K562 (cell line): Measurements from ENCODE around the gene KCNE1. TPM values are rescaled to one million over a fixed set of nuclear protein-coding genes. Genes with fewer than 3 reads are reported as not detected.

Source experiments
- ATAC-seq: fragments of 200-7000 bp; cut with Tn5 transposase; 3 replicates; pipeline ENCODE4 v1.9.1; 2020; ENCODE audit warnings: moderate library complexity
- BruUV-seq: library from RNA; stranded (reverse); fragments of 400-500 nt; replicated peaks from 2 replicates; lab custom pipeline; 2021; lab: Mats Ljungman, UMichigan
- CTCF ChIA-PET: fragments of 300-600 bp; formaldehyde crosslinking; extraction: SDS; loops from one replicate; lab custom pipeline; 2021; ENCODE audit warnings: low intra/inter-chr PET ratio; lab: Yijun Ruan, JAX
- POLR2A ChIA-PET: fragments of 300-600, 350-650 bp; sonication (Branson Sonifier 250); formaldehyde crosslinking; extraction: SDS; loops from one replicate; lab custom pipeline; 2021; ENCODE audit warnings: antibody characterized with exemption, inconsistent platforms; lab: Yijun Ruan, JAX
- DNase-seq, 4 experiments: peaks; one replicate each; pipeline versions ENCODE4 v3.0.0 to v3.0.0-alpha.2; 2011 to 2018; ENCODE audit warnings: low spot score in 3 of 4, mixed read lengths in 3 of 4; ENCODE audit errors: extremely low read depth in 1 of 4
- FAIRE-seq: peaks from 2 replicates; lab custom pipeline; 2011; peaks lifted over from hg19 to GRCh38; lab: Jason Lieb, UNC
- H2AFZ ChIP-seq: 2 replicates; pipeline ENCODE4 v1.6.0; 2011; ENCODE audit warnings: low read depth, low read length, control low read depth, inconsistent platforms
- H3K27ac ChIP-seq: fragments of 200-600 bp; 3 replicates; pipeline ENCODE4 v1.8.0; 2011; ENCODE audit warnings: low read depth, mild to moderate bottlenecking, control low read depth, inconsistent platforms, low read length, moderate library complexity, mixed read lengths; ENCODE audit errors: extremely low read depth
- H3K27me3 ChIP-seq, 2 experiments: fragments of 300-600 bp in 1 of 2; 2 replicates in 1 of 2; 3 replicates in 1 of 2; pipeline versions ENCODE4 v1.6.0 to v1.8.0; 2011; ENCODE audit warnings: inconsistent platforms in 2 of 2, low read length in 2 of 2, mild to moderate bottlenecking in 1 of 2, mixed read lengths in 1 of 2, moderate library complexity in 1 of 2; ENCODE audit not compliant: control insufficient read depth in 2 of 2, insufficient read depth in 2 of 2
- H3K36me3 ChIP-seq: fragments of 300-600 bp; 3 replicates; pipeline ENCODE4 v1.8.0; 2011; ENCODE audit warnings: mild to moderate bottlenecking, low read length, inconsistent platforms; ENCODE audit not compliant: control insufficient read depth, insufficient read depth
- H3K4me1 ChIP-seq, 2 experiments: fragments of 200-600 bp in 1 of 2; replicated peaks in 1 of 2; 2 replicates in 1 of 2; 3 replicates in 1 of 2; pipeline versions ENCODE4 v1.5.1 to v1.8.0; 2011; ENCODE audit warnings: inconsistent platforms in 2 of 2, low read length in 2 of 2, mild to moderate bottlenecking in 1 of 2, mixed read lengths in 1 of 2, moderate library complexity in 1 of 2; ENCODE audit not compliant: control insufficient read depth in 2 of 2, insufficient read depth in 2 of 2
- H3K4me2 ChIP-seq: 2 replicates; pipeline ENCODE4 v1.6.1; 2011; ENCODE audit warnings: low read length, control low read depth, inconsistent platforms, mixed read lengths; ENCODE audit not compliant: insufficient read depth
- H3K4me3 ChIP-seq: fragments of 200-600 bp; sonication (generic), shearing (Covaris generic); 2 replicates; pipeline ENCODE4 v1.5.1; 2016; ENCODE audit warnings: control low read depth, inconsistent platforms
- H3K79me2 ChIP-seq: fragments of 200-600 bp; 3 replicates; pipeline ENCODE4 v1.8.0; 2011; ENCODE audit warnings: low read length, inconsistent platforms; ENCODE audit not compliant: control insufficient read depth, insufficient read depth
- H3K9ac ChIP-seq, 2 experiments: 2 replicates each; pipeline versions ENCODE4 v1.6.0 to v1.6.1; 2011; ENCODE audit warnings: low read depth in 2 of 2, low read length in 2 of 2, control low read depth in 1 of 2, inconsistent platforms in 1 of 2, mild to moderate bottlenecking in 1 of 2, mixed read lengths in 1 of 2; ENCODE audit not compliant: insufficient read depth in 1 of 2
- H3K9me1 ChIP-seq: one replicate; pipeline ENCODE4 v1.6.0; 2011; ENCODE audit warnings: inconsistent platforms, mild to moderate bottlenecking, low read length, moderate library complexity; ENCODE audit not compliant: control insufficient read depth, insufficient read depth
- H3K9me3 ChIP-seq: replicated peaks from 2 replicates; pipeline ENCODE4 v1.5.1; 2011; ENCODE audit warnings: low read depth, low read length, inconsistent platforms; ENCODE audit not compliant: control insufficient read depth, insufficient read depth
- H4K20me1 ChIP-seq: replicated peaks from 2 replicates; pipeline ENCODE4 v1.6.1; 2011; ENCODE audit warnings: low read length, inconsistent platforms, mixed read lengths; ENCODE audit not compliant: control insufficient read depth, insufficient read depth
- COPS2 ChIP-seq: fragments of 450-650 bp; conservative IDR thresholded peaks from 2 replicates; pipeline ENCODE4 v1.6.1; 2016; ENCODE audit warnings: mild to moderate bottlenecking, moderate library complexity
- DEAF1 ChIP-seq: fragments of 450-650 bp; formaldehyde crosslinking; IDR thresholded peaks from 2 replicates; pipeline ENCODE4 v1.4.0; 2020; ENCODE audit warnings: mild to moderate bottlenecking, moderate library complexity
- ELK3 ChIP-seq: fragments of 450-650 bp; formaldehyde crosslinking; IDR thresholded peaks from 2 replicates; pipeline ENCODE4 v1.4.0; 2020; ENCODE audit warnings: mild to moderate bottlenecking
- FOXA1 ChIP-seq: fragments of 450-650 bp; IDR thresholded peaks from 2 replicates; pipeline ENCODE4 v1.6.1; 2016; ENCODE audit warnings: mild to moderate bottlenecking, borderline replicate concordance
- NFIX ChIP-seq: fragments of 250-450 bp; sonication (Bioruptor Pico); IDR thresholded peaks from 2 replicates; pipeline ENCODE4 v1.4.0; 2020; ENCODE audit warnings: low read depth, mild to moderate bottlenecking, moderate library complexity
- POLR2AphosphoS2 ChIP-seq: IDR thresholded peaks from 2 replicates; pipeline ENCODE4 v1.6.1; 2012; ENCODE audit warnings: low read length, improper control_type of control experiment
- RBBP5 ChIP-seq: fragments of 200-600 bp; sonication (generic); IDR thresholded peaks from 2 replicates; pipeline ENCODE4 v1.6.1; 2012; ENCODE audit warnings: borderline replicate concordance, mild to moderate bottlenecking, low read length, control low read depth, inconsistent platforms; ENCODE audit not compliant: insufficient read depth, poor library complexity, severe bottlenecking
- SETDB1 ChIP-seq: IDR thresholded peaks from one replicate; pipeline ENCODE4 v1.6.1; 2012; ENCODE audit warnings: low read length, control low read depth, inconsistent platforms
- SFPQ ChIP-seq: fragments of 200-400 bp; formaldehyde crosslinking; IDR thresholded peaks from 2 replicates; pipeline ENCODE4 v1.6.1; 2017; ENCODE audit warnings: mild to moderate bottlenecking, low read depth, low read length, moderate library complexity
- SP2 ChIP-seq: IDR thresholded peaks from 2 replicates; pipeline ENCODE4 v1.6.1; 2011; ENCODE audit warnings: mild to moderate bottlenecking, low read depth, low read length, moderate library complexity; ENCODE audit not compliant: poor library complexity, severe bottlenecking; ENCODE audit errors: extremely low read depth
- YBX1 ChIP-seq: fragments of 450-650 bp; IDR thresholded peaks from 2 replicates; pipeline ENCODE4 v1.7.1; 2016; ENCODE audit warnings: mild to moderate bottlenecking
- ZBTB34 ChIP-seq: fragments of 250-450 bp; sonication (Bioruptor Pico); IDR thresholded peaks from 2 replicates; pipeline ENCODE4 v1.8.0; 2021; ENCODE audit warnings: mild to moderate bottlenecking, moderate library complexity
- ZC3H11A ChIP-seq: IDR thresholded peaks from 2 replicates; pipeline ENCODE4 v1.6.1; 2012; ENCODE audit warnings: low read depth, low read length, improper control_type of control experiment
- ZC3H8 ChIP-seq: fragments of 450-650 bp; IDR thresholded peaks from 2 replicates; pipeline ENCODE4 v1.6.1; 2017
- ZNF436 ChIP-seq: fragments of 250-450, 450-650 bp; sonication (Bioruptor Pico); formaldehyde crosslinking; IDR thresholded peaks from 2 replicates; pipeline ENCODE4 v1.7.0; 2020; ENCODE audit warnings: mild to moderate bottlenecking
- ZNF586 ChIP-seq: fragments of 450-650 bp; formaldehyde crosslinking; conservative IDR thresholded peaks from 2 replicates; pipeline ENCODE4 v1.4.0; 2020; ENCODE audit warnings: mild to moderate bottlenecking, moderate library complexity
- WGBS: fragments of 100-300 bp; shearing (Covaris generic); methylation state at CpG from one replicate; pipeline ENCODE4 v1.1.6; 2016; ENCODE audit warnings: low coverage, mixed read lengths; ENCODE audit not compliant: insufficient coverage; ENCODE audit errors: missing lambda C conversion rate; 5-methylcytosine and 5-hydroxymethylcytosine counted together
- in situ Hi-C: fragments of 300-500 bp; cut with MboI; formaldehyde crosslinking; loops from 4 replicates; pipeline ENCODE4 v1.15.0; 2018; ENCODE audit warnings: inconsistent platforms, mixed read lengths
- intact Hi-C: fragments of 100-400 bp; cut with micrococcal nuclease; formaldehyde crosslinking; loops from 2 replicates; pipeline ENCODE4 v1.14.2; 2022
- polyA plus RNA-seq, 8 experiments: library from polyadenylated mRNA; depleted of rRNA in 4 of 8; stranded (reverse) in 5 of 8; unstranded in 3 of 8; fragments of >200 nt; fragmentation: Nextera tagmentation in 2 of 8; fragmentation: Illumina TruSeq in 1 of 8; extraction: Ambion mirVana in 2 of 8; extraction: Trizol in 1 of 8; gene quantifications; 2 replicates each; pipeline versions ENCODE4 v1.2.1 to v1.2.3, GENCODE V29; 2011 to 2014; ENCODE audit warnings: inconsistent platforms in 1 of 8, missing spikeins in 1 of 8
- total RNA-seq, 7 experiments: library from RNA; depleted of rRNA in 6 of 7; stranded (reverse); fragments of >200 nt in 6 of 7; fragmentation: Illumina TruSeq in 2 of 7; extraction: Trizol in 2 of 7; gene quantifications; 2 replicates each; pipeline versions ENCODE4 v1.2.1 to v1.2.3, GENCODE V29; 2011 to 2021; ENCODE audit warnings: low replicate concordance in 1 of 7

Gene KCNE1
- total and polyA plus RNA-seq, 9 of the 15 experiments (the other 6 are each of a cell fraction or from before 2014, with no cell fraction given) = 0.05 to 0.22 (median 0.11) TPM; not detected in 3

GRCh38 chr21:34523019-34523555 lies 11.1 kb upstream of the KCNE1 start:
- H4K20me1 ChIP-seq = no peaks in the 10 kb centered on the region
- no peak for FAIRE-seq
- H2AFZ ChIP-seq = no peak overlapping the region
- DNase-seq = no peak
- no peak overlapping the region for H3K9ac ChIP-seq
- in situ Hi-C loops (no loop called here), intact Hi-C loops (no loop called here)
- BruUV-seq = no TSS peak
- no peaks in the 10 kb centered on the region for H3K79me2 ChIP-seq
- POLR2A ChIA-PET = interaction anchor here (0.6 to 2.2 kb wide), 3 partner anchors 15 to 92 kb away, joined by 4 to 6 read pairs (median 4); no protein-coding TSS in a partner anchor
- peaks cover 0 to 5% of the 10 kb centered on the region in 2 experiments; a peak in 2 of 5 replicates for H3K4me1 ChIP-seq
- H3K9me1 ChIP-seq = no peaks in the 10 kb centered on the region
- H3K4me2 ChIP-seq = no peak overlapping the region
- H3K27me3 ChIP-seq = peaks cover 0 to 7% of the 10 kb centered on the region in 2 experiments; a peak in 2 of 5 replicates
- no peak overlapping the region for H3K4me3 ChIP-seq
- 72% methylated on average over 7 of the region's 7 CpGs for WGBS
- no peaks in the 10 kb centered on the region for H3K36me3 ChIP-seq
- CTCF ChIA-PET = no interaction called here
- no peak for ATAC-seq
- H3K27ac ChIP-seq = no peak overlapping the region
- no peaks in the 10 kb centered on the region for H3K9me3 ChIP-seq
- no peak for TF ChIP-seq ZC3H8
- TF ChIP-seq SP2 = no peak
- no peak for TF ChIP-seq RBBP5
- TF ChIP-seq COPS2 = no peak
- TF ChIP-seq NFIX (CRISPR knock-in tag) = no peak
- TF ChIP-seq ZBTB34 = no peak
- no peak for TF ChIP-seq FOXA1
- no peak for TF ChIP-seq ELK3 (CRISPR knock-in tag)
- TF ChIP-seq SETDB1 = no peak
- no peak for TF ChIP-seq DEAF1
- TF ChIP-seq POLR2AphosphoS2 = no peak
- TF ChIP-seq YBX1 = no peak
- TF ChIP-seq ZC3H11A = no peak
- no peak for TF ChIP-seq ZNF436 (CRISPR knock-in tag)
- no peak for TF ChIP-seq ZNF586
- TF ChIP-seq SFPQ = no peak
